Pancreas (tissue), 10 donors: ENCODE data around the gene ZNF354B. TPM values are rescaled to one million over a fixed set of nuclear protein-coding genes. Genes with fewer than 3 reads are reported as not detected.

Experiments
- ATAC-seq, 4 donors: fragments of 200-7000 bp; cut with Tn5 transposase; one replicate each; pipeline versions ENCODE4 v1.8.0 to v1.9.1; 2020; ENCODE audit warnings: mild to moderate bottlenecking in 4 of 4, moderate library complexity in 4 of 4
- DNase-seq, 6 donors: peaks; one replicate each; pipeline ENCODE4 v3.0.0-alpha.2; 2020
- FAIRE-seq: peaks from 2 replicates; lab custom pipeline; 2012; peaks lifted over from hg19 to GRCh38; lab: Jason Lieb, UNC
- H3K27ac ChIP-seq, 4 donors: fragments of 200-600 bp; sonication (generic); 1 replicate in 3 of 4; 2 replicates in 1 of 4; pipeline versions ENCODE4 v1.5.0 to v1.8.0; 2020
- H3K27me3 ChIP-seq, 4 donors: fragments of 200-600 bp; one replicate each; pipeline ENCODE4 v1.8.0; 2021
- H3K36me3 ChIP-seq, 3 donors: fragments of 200-600 bp; sonication (generic) in 1 of 3; one replicate each; pipeline versions ENCODE4 v1.5.0 to v1.8.0; 2020 to 2021
- H3K4me1 ChIP-seq, 3 donors: fragments of 200-600 bp; one replicate each; pipeline ENCODE4 v1.8.0; 2021
- H3K4me3 ChIP-seq, 4 donors: fragments of 200-600 bp; sonication (generic) in 2 of 4; one replicate each; pipeline versions ENCODE4 v1.5.0 to v1.8.0; 2020 to 2021
- H3K9me3 ChIP-seq, 4 donors: fragments of 200-600 bp; one replicate each; pipeline ENCODE4 v1.8.0; 2021
- CTCF ChIP-seq, 4 donors: fragments of 200-600 bp; sonication (generic) in 3 of 4; IDR thresholded peaks; one replicate each; pipeline versions ENCODE4 v1.5.0 to v1.8.0; 2021; ENCODE audit warnings: antibody characterized with exemption in 4 of 4
- WGBS, 2 donors: extraction: QIAGEN DNeasy Blood & Tissue Kit; methylation state at CpG; one replicate each; pipeline ENCODE4 v1.1.7; 2013; 5-methylcytosine and 5-hydroxymethylcytosine counted together
- intact Hi-C, 3 donors: fragments of 100-400 bp; cut with DNase I; formaldehyde crosslinking; loops; one replicate each; pipeline versions ENCODE4 v1.11.1 to v1.14.2; 2022
- polyA plus RNA-seq, 2 donors: library from polyadenylated mRNA; stranded (reverse); fragments of 200-250 nt; gene quantifications; one replicate each; pipeline ENCODE4 v1.2.3, GENCODE V29; 2013
- total RNA-seq, 6 donors: library from RNA; stranded (reverse); fragmentation: NEBNext Ultra II Directional in 4 of 6; extraction: Animal tissue kit (Norgen Biotek cat#: 25700) in 4 of 6; gene quantifications; one replicate each; pipeline versions ENCODE4 v1.2.1 to v1.2.4, GENCODE V29; 2021 to 2023
- donor health status: healthy with polysubstance abuse.
- donor health status: DM: no; HTN: no; CAD: no; lungs with moderate emphysema.
- donor health status: DM: no; HTN: no; CAD: no.
- donor health status: control.
- donor health status: control.
- donor health status: Bipolar disorder and iron deficiency.
- donor health status: DM: yes; HTN: yes; CAD: no.
- donor health status: DM: no; HTN: no; CAD: no.
- donor health status: DM: no; HTN: no; CAD: no.
- donor health status: DM: yes; HTN: yes; CAD: no.

Gene ZNF354B
- total and polyA plus RNA-seq, 8 donors = 4.4 to 15.7 (median 7.9) TPM

GRCh38 chr5:178899289-178899688 is 39.5 kb downstream of the ZNF354B start:
- Histone ChIP-seq H3K4me1 (peaks cover 4 to 6% (median 4%) of the 10 kb centered on the region in 3 donors), H3K9me3 (no peaks in the 10 kb centered on the region), H3K27me3 (no peaks in the 10 kb centered on the region), H3K36me3 (no peaks in the 10 kb centered on the region), H3K4me3 (no peak overlapping the region), H3K27ac (no peak overlapping the region)
- intact Hi-C loops = no loop called here
- DNase-seq (no peak), ATAC-seq (no peak), FAIRE-seq (no peak)
- WGBS, 2 donors = 83 to 87% methylated on average over 5 of the region's 5 CpGs
- TF ChIP-seq CTCF (IDR thresholded peaks at IDR 0.05) = no peak

GRCh38 chr5:178902849-178903248 is 43.1 kb downstream of the ZNF354B start:
- no peak overlapping the region for H3K4me3 ChIP-seq
- 59 to 90% methylated on average over 3 of the region's 3 CpGs for WGBS, 2 donors
- H3K27me3 ChIP-seq = no peaks in the 10 kb centered on the region
- no peak for ATAC-seq
- intact Hi-C loops = no loop called here
- no peak overlapping the region for H3K27ac ChIP-seq
- no peak for TF ChIP-seq CTCF (IDR thresholded peaks at IDR 0.05)
- no peaks in the 10 kb centered on the region for H3K4me1 ChIP-seq
- DNase-seq = no peak
- no peak for FAIRE-seq
- H3K36me3 ChIP-seq = no peaks in the 10 kb centered on the region
- H3K9me3 ChIP-seq = no peaks in the 10 kb centered on the region

GRCh38 chr5:178931846-178932760 is 72.3 kb downstream of the ZNF354B start:
- TF ChIP-seq CTCF (IDR thresholded peaks at IDR 0.05) = no peak
- 93 to 96% methylated on average over 11 of the region's 11 CpGs for WGBS, 2 donors
- Histone ChIP-seq H3K36me3 (peaks cover 0 to 22% (median 0%) of the 10 kb centered on the region in 3 donors), H3K9me3 (peaks cover 0 to 28% (median 4%) of the 10 kb centered on the region in 4 donors), H3K4me1 (no peaks in the 10 kb centered on the region), H3K27ac (no peak overlapping the region), H3K27me3 (no peaks in the 10 kb centered on the region), H3K4me3 (no peak overlapping the region)
- FAIRE-seq (no peak), DNase-seq (no peak), ATAC-seq (no peak)
- intact Hi-C loops = no loop called here

Other genes with a start within 250 kb of the ZNF354B start
- 10 to 100 TPM; 10.6 to 24.9 (median 17.9) TPM for gene CLK4, start 232.9 kb upstream of the ZNF354B start, total RNA-seq
- 10 to 100 TPM; 36.4 to 47.0 TPM for gene CLK4, start 232.9 kb upstream of the ZNF354B start, polyA plus RNA-seq
- 1 to 10 TPM; 6.4 to 9.0 (median 6.9) TPM for gene ZNF354A, start 129.3 kb upstream of the ZNF354B start, total RNA-seq
- gene ZNF354A, start 129.3 kb upstream of the ZNF354B start, polyA plus RNA-seq = 10 to 100 TPM; 10.9 to 11.8 TPM
- 1 to 10 TPM in 4 of 6 donors, under 1 TPM in 2; 0.51 to 2.5 (median 1.1) TPM for gene ZFP2, start 36.0 kb downstream of the ZNF354B start, total RNA-seq
- gene ZFP2, start 36.0 kb downstream of the ZNF354B start, polyA plus RNA-seq = 1 to 10 TPM; 1.6 to 3.2 TPM
- gene ZNF454, start 81.2 kb downstream of the ZNF354B start, total RNA-seq = 1 to 10 TPM in 5 of 6 donors, under 1 TPM in 1; 0.85 to 3.1 (median 1.5) TPM
- 1 to 10 TPM; 1.6 to 1.8 TPM for gene ZNF454, start 81.2 kb downstream of the ZNF354B start, polyA plus RNA-seq
- not detected for gene GRM6, start 135.4 kb downstream of the ZNF354B start, total RNA-seq
- under 1 TPM in 1 of 2 donors, not detected in 1; 0.02 TPM for gene GRM6, start 135.4 kb downstream of the ZNF354B start, polyA plus RNA-seq
- gene ZNF879, start 163.9 kb downstream of the ZNF354B start, total RNA-seq = 1 to 10 TPM; 1.5 to 2.9 (median 2.1) TPM
- 1 to 10 TPM; 1.6 to 2.5 TPM for gene ZNF879, start 163.9 kb downstream of the ZNF354B start, polyA plus RNA-seq
- 1 to 10 TPM; 1.4 to 4.4 (median 2.1) TPM for gene ZNF354C, start 200.4 kb downstream of the ZNF354B start, total RNA-seq
- gene ZNF354C, start 200.4 kb downstream of the ZNF354B start, polyA plus RNA-seq = 1 to 10 TPM in 1 of 2 donors, under 1 TPM in 1; 0.91 to 2.2 TPM